Activated CD8-positive, alpha-beta T cell treated with anti-CD3 and anti-CD28 coated beads for 36 hours (primary cell): ENCODE results near the gene LSM14A. TPM values are rescaled to one million over a fixed set of nuclear protein-coding genes. Genes with fewer than 3 reads are reported as not detected.

Experiments
- ATAC-seq: fragments of 200-7000 bp; cut with Tn5 transposase; one replicate; pipeline ENCODE4 v1.10.0; 2021; ENCODE audit warnings: mild to moderate bottlenecking, moderate library complexity
- CTCF ChIA-PET: fragments of 350-600 bp; sonication (Branson Sonifier 250); formaldehyde crosslinking; loops from one replicate; lab custom pipeline; 2021; ENCODE audit warnings: antibody characterized with exemption; lab: Charles Lee
- POLR2A ChIA-PET: fragments of 350-600 bp; sonication (Branson Sonifier 250); formaldehyde crosslinking; loops from one replicate; lab custom pipeline; 2021; ENCODE audit warnings: antibody characterized with exemption; lab: Charles Lee
- DNase-seq: peaks from one replicate; pipeline ENCODE4 v3.0.0-alpha.2; 2020
- H3K27ac Mint-ChIP-seq: one replicate; pipeline ENCODE4 v1.8.0; 2021; ENCODE audit warnings: mild to moderate bottlenecking, mixed read lengths
- H3K27me3 Mint-ChIP-seq: one replicate; pipeline ENCODE4 v1.8.0; 2021; ENCODE audit warnings: mixed read lengths
- H3K36me3 Mint-ChIP-seq: one replicate; pipeline ENCODE4 v1.8.0; 2021; ENCODE audit warnings: low read depth, mixed read lengths
- H3K4me1 Mint-ChIP-seq: one replicate; pipeline ENCODE4 v1.8.0; 2021; ENCODE audit warnings: low read depth, mixed read lengths
- H3K4me3 Mint-ChIP-seq: one replicate; pipeline ENCODE4 v1.8.0; 2021; ENCODE audit warnings: mild to moderate bottlenecking, moderate library complexity, mixed read lengths
- H3K9me3 Mint-ChIP-seq: one replicate; pipeline ENCODE4 v1.8.0; 2021; ENCODE audit warnings: mixed read lengths
- CTCF ChIP-seq: fragments of 200-600 bp; IDR thresholded peaks from one replicate; pipeline ENCODE4 v1.8.0; 2022; ENCODE audit warnings: antibody characterized with exemption, mild to moderate bottlenecking
- intact Hi-C: fragments of 100-400 bp; cut with micrococcal nuclease; formaldehyde crosslinking; loops from one replicate; pipeline ENCODE4 v1.10.0; 2022
- total RNA-seq, 2 experiments: library from RNA; stranded (reverse); gene quantifications; one replicate each; pipeline ENCODE4 v1.2.3, GENCODE V29; 2021

Gene LSM14A
- total RNA-seq, 2 experiments from 2014 or later, result 98.6 to 99.3 TPM

- Mint-ChIP-seq H3K4me3 (no peak overlapping the region), H3K36me3 (peaks cover 1% of the 10 kb centered on the region), H3K27me3 (no peaks in the 10 kb centered on the region), H3K9me3 (no peaks in the 10 kb centered on the region), H3K4me1 (peaks cover 51% of the 10 kb centered on the region), H3K27ac (peak overlapping the region; percentile 1)
- ATAC-seq (no peak), DNase-seq (no peak)
- CTCF ChIA-PET, result interaction anchor here (1.7 to 1.9 kb wide), 2 partner anchors 14 to 53 kb away, joined by 5 to 7 read pairs; no protein-coding TSS in a partner anchor
- POLR2A ChIA-PET, result no interaction called here
- no peak for TF ChIP-seq CTCF
- intact Hi-C loops, result no loop called here
Observed at GRCh38 chr19:34274284-34274826, 102.1 kb downstream of the LSM14A start.

- POLR2A ChIA-PET, result no interaction called here
- intact Hi-C loops, result no loop called here
Observed at GRCh38 chr19:34274827-34275625, 102.7 kb downstream of the LSM14A start.

GRCh38 chr19:34275705-34276104 is 103.4 kb downstream of the LSM14A start:
- ChIA-PET POLR2A (no interaction called here), CTCF (interaction anchor here (1.1 kb wide), 1 partner anchor 9 kb away, joined by 3 read pairs; no protein-coding TSS in a partner anchor)
- no peaks in the 10 kb centered on the region for H3K9me3 Mint-ChIP-seq
- ATAC-seq (no peak), DNase-seq (no peak)
- TF ChIP-seq CTCF, result no peak
- peaks cover 1% of the 10 kb centered on the region for H3K36me3 Mint-ChIP-seq
- H3K4me3 Mint-ChIP-seq, result no peak overlapping the region
- peaks cover 38% of the 10 kb centered on the region for H3K4me1 Mint-ChIP-seq
- H3K27ac Mint-ChIP-seq, result no peak overlapping the region
- no peaks in the 10 kb centered on the region for H3K27me3 Mint-ChIP-seq
- intact Hi-C loops, result no loop called here

More at GRCh38 chr19:34274827-34275625, 102.7 kb downstream of the LSM14A start:
- Mint-ChIP-seq H3K9me3 (no peaks in the 10 kb centered on the region), H3K27me3 (no peaks in the 10 kb centered on the region), H3K27ac (no peak overlapping the region), H3K36me3 (peaks cover 1% of the 10 kb centered on the region), H3K4me1 (peaks cover 44% of the 10 kb centered on the region), H3K4me3 (no peak overlapping the region)
- TF ChIP-seq CTCF, result no peak
- DNase-seq (no peak), ATAC-seq (no peak)
- CTCF ChIA-PET, result interaction anchor here (1.9 kb wide), 1 partner anchor 13 kb away, joined by 7 read pairs; no protein-coding TSS in a partner anchor

GRCh38 chr19:34276614-34277013 is 104.3 kb downstream of the LSM14A start:
- no peak overlapping the region for H3K27ac Mint-ChIP-seq
- H3K4me3 Mint-ChIP-seq, result no peak overlapping the region
- intact Hi-C loops, result no loop called here
- TF ChIP-seq CTCF, result no peak
- H3K9me3 Mint-ChIP-seq, result no peaks in the 10 kb centered on the region
- no peaks in the 10 kb centered on the region for H3K27me3 Mint-ChIP-seq
- POLR2A ChIA-PET, result no interaction called here
- CTCF ChIA-PET, result interaction anchor here (1.1 kb wide), 1 partner anchor 10 kb away, joined by 3 read pairs; no protein-coding TSS in a partner anchor
- H3K36me3 Mint-ChIP-seq, result peaks cover 1% of the 10 kb centered on the region
- no peak for ATAC-seq
- peaks cover 35% of the 10 kb centered on the region for H3K4me1 Mint-ChIP-seq
- no peak for DNase-seq

GRCh38 chr19:34277244-34277643 is 104.9 kb downstream of the LSM14A start:
- Mint-ChIP-seq H3K9me3 (no peaks in the 10 kb centered on the region), H3K4me3 (no peak overlapping the region), H3K4me1 (peaks cover 31% of the 10 kb centered on the region), H3K27ac (no peak overlapping the region), H3K27me3 (no peaks in the 10 kb centered on the region), H3K36me3 (no peaks in the 10 kb centered on the region)
- TF ChIP-seq CTCF, result no peak
- CTCF ChIA-PET, result no interaction called here
- intact Hi-C loops, result no loop called here
- ATAC-seq, result no peak
- no peak for DNase-seq
- POLR2A ChIA-PET, result no interaction called here
